HG03095 (cell line): ENCODE results near the gene HDAC11.
A peak's percentile ranks its signal among the peaks of the same experiment; 100 is the strongest.
"Not testable (repeated sequence)": the region's sequence is repeated elsewhere in the genome, so short reads cannot be mapped to it uniquely, and the experiment has no call there.

Source experiments
- ATAC-seq: cut with Tn5 transposase; IDR thresholded peaks from one replicate; pipeline ENCODE4 v1.9.1; 2021; ENCODE audit warnings: moderate library complexity; ENCODE audit not compliant: unreplicated experiment

HDAC11 gene, protein sequence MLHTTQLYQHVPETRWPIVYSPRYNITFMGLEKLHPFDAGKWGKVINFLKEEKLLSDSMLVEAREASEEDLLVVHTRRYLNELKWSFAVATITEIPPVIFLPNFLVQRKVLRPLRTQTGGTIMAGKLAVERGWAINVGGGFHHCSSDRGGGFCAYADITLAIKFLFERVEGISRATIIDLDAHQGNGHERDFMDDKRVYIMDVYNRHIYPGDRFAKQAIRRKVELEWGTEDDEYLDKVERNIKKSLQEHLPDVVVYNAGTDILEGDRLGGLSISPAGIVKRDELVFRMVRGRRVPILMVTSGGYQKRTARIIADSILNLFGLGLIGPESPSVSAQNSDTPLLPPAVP

DNA sequence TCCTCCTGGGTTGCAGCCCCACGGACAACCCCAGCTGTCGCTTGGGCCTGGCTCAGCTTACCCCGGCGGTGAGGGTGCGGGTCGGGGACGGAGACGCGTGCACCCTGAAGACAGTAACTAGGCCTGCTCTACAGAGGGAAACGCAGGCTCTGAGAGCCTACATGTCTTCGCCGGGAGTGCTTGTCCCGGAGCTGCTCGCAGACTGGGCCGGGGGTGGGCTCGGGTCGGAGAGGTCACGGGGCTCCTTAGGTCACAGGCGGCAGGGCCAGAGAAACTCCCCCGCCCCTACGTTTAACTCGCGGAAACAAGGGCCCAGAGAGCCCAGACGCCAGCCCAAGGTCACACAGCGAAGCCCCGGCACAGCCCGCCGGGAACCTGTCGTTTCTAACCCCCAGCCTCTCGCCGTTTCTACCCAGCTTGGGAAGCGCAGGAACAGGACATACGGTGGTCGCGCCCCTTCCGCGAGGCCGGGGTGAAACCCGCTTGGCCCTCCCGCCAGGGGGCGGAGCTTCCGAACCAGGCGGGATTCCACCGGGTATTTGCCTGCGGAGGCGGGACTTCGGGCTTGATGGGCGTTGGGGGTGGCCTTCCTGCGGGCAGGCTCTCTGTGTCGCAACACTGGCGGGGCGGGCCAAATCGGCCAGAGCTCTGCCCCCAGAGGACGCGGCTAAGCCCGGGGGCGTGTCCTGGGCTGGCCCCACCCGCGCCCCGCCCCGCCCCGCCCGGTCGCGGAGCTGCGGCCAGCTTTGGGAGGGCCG lies at the start of gene HDAC11:
TSS of gene HDAC11 (plus strand) at position 725 of the 758 bp plus-strand sequence. CDS start 42 bp downstream, outside the sequence.
- ATAC-seq = peak; percentile 98

DNA sequence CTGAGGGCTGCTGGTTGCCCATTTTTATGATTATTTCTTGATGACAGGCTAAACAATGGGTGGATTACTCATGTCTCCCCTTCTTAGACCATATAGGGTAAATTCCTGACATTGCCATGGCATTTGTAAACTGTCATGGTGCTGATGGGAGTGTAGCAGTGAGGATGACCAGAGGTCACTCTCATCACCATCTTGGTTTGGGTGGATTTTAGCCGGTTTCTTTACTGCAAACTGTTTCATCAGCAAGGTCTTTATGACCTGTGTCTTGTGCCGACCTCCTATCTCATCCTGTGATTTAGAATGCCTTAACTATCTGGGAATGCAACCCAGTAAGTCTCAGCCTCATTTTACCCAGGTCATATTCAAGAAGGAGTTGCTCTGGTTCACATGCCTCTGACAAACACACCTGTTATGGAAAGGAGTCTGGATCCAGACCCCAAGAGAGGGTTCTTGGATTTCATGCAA lies 49.7 kb upstream of the HDAC11 start:
- ATAC-seq = not testable (repeated sequence)

- ATAC-seq = no peak
Observed at GRCh38 chr3:13432093-13432492, 48.0 kb upstream of the HDAC11 start.

DNA sequence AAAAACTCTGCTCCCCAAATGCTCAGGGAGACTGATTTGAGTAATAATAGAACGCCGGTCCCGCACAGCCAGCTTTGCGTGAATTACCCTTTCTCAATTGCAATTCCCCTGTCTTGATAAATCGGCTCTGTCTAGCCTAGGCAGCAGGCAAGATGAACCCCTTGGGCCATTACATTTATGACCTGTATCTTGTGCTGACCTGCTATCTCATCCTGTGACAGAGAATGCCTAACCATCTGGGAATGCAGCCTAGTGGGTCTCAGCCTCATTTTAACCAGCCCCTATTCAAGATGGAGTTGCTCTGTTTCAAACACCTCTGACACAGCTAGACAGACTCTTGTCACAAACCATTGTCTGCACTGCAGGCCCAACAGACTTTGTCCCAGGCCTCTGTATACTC lies 46.2 kb upstream of the HDAC11 start:
- no peak for ATAC-seq

DNA sequence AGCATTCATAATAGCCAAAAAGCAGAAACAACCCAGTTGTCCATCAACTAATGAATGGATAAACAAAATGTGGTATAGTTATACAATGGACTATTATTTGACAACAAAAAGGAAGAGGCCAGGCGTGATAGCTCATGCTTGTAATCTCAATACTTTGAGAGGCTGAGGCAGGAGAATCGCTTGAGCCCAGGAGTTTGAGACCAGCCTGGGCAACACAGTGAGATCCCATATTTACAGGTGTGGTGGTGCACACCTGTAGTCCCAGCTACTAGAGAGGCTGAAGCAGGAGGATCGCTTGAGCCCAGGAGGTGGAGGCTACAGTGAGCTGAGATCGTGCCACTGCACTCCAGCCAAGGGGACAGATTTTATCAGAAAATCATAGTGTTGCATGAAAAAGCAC lies 43.9 kb upstream of the HDAC11 start:
- not testable (repeated sequence) for ATAC-seq

DNA sequence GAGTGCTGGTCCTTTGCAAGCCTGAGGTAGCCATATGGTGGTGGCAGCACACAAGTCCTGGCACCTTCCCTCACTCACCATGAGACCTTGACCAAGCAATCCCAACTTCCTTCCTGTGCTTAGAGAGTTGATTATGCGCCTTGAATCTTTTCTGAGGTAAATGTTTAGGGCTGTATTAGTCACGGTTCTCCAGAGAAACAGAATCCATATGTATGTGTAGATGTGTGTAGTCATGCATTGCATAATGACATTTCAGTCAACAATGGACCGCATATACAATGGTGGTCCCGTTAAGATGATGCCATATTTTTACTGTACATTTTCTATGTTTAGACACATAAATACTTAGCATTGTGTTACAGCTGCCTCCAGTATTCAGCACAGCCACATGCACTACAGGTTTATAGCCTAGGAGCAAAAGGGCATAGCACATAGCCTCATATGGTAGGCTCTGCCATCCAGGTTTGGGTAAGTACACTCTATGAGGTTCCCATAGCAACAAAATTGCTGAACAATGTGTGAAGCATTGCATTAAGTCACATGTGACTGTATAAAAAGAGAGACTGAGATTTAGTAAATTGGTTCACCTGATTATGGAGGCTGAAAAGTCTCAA lies 39.8 kb upstream of the HDAC11 start:
- no peak for ATAC-seq

DNA sequence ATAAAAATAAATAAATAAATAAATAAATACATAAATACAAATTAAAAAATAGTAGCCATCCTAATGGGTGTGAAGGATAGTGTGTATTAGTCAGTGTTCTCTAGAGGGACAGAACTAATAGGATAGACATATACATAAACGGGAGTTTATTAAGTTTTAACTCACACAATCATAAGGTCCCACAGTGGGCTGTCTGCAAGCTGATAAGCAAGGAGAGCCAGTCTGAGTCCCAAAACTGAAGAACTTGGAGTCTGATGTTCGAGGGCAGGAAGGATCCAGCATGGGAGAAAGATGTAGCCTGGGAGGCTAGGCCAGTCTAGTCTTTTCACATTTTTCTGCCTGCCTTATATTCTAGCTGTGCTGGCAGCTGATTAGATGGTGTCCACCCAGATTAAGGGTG lies 37.2 kb upstream of the HDAC11 start:
- ATAC-seq = not testable (repeated sequence)

DNA sequence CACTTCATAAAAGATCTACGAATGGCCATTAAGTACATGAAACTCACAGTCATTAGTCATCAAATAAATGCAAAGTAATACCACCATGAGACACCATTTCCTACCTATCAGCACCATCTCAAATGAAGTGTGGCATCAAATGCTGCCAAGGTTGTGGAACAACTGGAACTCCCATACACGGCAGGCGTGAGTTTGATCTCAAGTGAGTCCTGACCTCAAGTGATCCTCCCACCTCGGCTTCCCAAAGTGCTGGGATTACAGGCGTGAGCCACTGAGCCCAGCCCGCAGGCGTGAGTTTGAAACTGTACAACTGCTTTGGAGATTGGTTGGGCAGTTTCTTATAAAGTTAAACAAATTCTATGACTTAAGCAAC lies 28.8 kb upstream of the HDAC11 start:
- ATAC-seq = no peak

- peak; percentile 29 for ATAC-seq
Observed at GRCh38 chr3:13452490-13453335, 27.4 kb upstream of the HDAC11 start.

DNA sequence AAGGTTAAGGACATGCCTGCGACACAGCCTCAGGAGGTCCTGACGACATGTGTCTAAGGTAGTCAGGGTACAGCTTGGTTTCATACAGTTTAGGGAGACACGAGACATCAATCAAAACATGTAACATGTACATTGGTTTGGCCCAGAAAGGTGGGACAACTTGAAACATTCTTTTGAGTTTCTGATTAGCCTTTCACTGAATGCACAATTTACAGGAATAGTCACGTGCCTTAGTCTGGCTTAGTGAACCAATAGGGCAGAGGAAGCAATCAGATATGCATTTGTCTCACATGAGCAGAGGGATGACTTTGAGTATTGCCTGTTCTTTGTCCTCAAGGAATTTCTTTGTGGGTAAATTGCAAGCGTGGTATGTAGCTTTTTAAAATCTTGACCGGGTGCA lies 24.5 kb upstream of the HDAC11 start:
- no peak for ATAC-seq

GRCh38 chr3:13457593-13457992 lies 22.5 kb upstream of the HDAC11 start:
- ATAC-seq = no peak

DNA sequence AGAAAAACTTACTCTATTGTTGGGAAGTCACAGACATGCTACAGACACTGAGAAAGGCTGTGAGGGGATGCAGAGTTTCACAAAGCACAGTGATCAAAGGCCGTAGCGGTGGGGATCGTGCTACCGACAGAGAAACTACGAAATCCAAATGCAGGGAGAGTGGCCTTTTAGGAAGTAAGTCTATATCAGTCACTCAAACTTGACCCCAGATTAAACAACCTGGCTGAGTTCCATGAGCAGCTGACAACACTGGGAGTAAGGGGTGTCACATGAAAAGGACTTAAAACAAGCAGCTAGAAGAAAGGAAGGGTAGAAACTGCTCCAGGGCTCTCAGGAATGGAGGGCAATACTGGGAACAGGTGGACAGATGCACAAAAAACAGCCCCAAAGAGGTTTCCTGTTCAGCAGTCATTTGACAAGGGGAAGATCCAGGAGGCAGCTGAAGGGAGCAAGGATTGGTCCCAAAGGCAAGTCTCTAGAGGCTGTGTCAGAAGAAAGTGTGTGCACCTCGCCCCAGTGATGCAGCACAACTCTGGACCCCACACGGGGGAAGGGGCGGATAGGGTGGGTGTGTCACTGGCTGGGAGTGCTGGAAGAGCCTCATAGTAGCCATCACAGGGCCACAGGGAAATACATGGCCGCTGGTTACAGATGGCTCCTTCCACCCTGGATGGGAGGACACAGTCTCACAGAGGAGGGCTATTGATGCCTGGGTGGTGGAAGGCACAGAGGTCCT lies 20.3 kb upstream of the HDAC11 start:
- no peak for ATAC-seq

DNA sequence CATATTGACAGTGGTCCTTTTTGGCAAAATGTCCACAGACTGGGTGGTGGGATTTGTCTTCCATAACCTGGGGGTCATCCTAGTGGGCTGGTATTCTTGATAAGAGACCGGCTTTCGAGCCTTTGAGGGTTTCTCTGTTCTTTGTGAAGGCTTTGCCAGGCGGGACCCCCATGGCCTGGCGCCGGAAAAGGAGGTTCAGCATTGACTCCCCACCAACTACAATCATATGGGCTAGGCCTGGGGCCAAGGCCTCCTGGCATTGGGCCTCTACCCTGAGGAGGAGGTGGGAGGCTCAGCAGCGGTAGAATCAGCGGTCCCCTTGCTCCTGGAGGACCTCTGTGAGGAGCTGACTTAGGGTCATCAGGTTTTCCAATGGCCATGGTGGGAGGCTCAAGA lies 19.8 kb upstream of the HDAC11 start:
- no peak for ATAC-seq

DNA sequence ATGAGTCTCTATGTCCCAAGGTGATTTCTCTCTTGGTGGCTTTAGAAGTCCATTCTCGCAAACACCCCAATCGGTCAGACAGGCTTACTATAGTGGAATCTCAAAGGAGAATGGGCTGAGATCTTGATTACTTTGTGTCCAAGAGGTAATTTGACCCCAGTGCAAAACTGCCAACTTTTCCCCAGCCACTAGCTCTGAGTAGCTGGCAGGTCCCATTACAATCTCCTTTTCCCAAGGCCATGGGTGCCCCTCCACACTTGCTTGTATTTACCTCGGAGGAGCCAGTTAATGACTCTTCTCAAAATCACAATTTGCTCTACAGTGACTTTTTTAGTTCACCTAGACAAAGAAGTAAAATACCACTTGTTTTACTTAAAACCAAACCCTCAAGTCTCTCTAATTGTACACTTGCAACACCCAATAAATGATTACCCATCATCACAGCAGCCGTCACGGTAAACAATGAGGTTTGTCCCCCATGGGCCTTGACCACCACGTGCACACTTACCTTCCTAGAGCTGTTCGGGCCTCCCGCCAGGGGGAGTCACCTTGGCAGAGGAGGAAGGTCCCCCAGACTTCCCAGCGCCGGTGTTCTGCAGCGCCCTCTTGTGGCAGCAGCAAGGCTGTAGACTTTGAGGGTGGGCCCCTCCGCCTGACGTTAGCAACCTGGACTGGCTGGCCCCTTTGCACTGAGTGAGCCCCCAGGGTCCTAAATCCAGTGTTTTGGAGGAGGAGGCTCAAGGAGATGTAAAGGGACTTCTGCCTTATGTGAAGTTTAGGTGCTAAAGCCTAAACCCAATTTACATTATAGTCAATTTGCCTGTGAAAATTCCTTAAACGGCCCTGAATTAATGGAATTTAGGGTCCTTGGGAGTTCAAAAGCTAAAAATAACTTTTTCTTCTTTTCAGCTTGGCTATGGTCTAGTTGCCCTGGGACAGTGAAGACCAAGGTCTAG lies 18.7 kb upstream of the HDAC11 start:
- peak; percentile 72 for ATAC-seq

DNA sequence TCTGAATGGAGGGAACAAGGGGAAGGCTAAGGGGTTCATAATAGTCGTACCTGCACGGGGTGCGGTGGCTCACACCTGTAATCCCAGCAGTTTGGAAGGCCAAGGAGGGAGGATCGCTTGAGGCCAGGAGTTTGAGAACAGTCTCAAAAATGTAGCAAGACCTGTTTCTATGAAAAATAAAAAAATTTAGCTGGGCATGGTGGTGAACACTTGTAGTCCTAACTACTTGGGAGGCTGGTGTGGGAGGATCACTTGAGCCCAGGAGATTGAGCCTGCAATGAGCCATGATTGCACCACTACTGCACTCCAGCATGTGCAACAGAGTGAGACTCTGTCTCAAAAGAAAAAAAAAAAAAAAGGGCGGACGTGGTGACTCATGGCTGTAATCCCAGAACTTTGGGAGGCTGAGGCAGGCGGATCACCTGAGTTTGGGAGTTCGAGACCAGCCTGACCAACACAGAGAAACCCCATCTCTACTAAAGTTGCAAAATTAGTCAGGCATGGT lies 17.9 kb upstream of the HDAC11 start:
- no peak for ATAC-seq

DNA sequence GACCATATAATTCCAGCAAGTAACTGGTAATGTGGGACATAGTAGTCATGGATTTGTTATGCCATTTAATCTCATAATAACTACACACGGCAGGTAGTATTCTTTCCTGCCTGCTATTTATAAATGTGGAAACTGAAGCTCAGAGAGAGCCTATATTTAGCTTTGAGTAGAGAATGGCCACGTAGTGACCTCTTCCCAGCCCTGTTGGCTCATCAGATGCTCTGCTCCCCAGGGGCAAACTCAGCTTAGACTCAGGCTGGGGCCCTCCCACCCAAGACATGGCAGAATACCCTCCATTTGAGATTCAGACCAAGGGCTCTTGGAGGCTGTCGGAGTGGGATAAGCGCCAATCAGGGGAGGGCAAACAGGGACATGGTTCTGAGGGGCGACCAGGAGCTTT lies 17.3 kb upstream of the HDAC11 start:
- ATAC-seq = no peak

GRCh38 chr3:13463618-13464400 lies 16.3 kb upstream of the HDAC11 start:
- no peak for ATAC-seq

DNA sequence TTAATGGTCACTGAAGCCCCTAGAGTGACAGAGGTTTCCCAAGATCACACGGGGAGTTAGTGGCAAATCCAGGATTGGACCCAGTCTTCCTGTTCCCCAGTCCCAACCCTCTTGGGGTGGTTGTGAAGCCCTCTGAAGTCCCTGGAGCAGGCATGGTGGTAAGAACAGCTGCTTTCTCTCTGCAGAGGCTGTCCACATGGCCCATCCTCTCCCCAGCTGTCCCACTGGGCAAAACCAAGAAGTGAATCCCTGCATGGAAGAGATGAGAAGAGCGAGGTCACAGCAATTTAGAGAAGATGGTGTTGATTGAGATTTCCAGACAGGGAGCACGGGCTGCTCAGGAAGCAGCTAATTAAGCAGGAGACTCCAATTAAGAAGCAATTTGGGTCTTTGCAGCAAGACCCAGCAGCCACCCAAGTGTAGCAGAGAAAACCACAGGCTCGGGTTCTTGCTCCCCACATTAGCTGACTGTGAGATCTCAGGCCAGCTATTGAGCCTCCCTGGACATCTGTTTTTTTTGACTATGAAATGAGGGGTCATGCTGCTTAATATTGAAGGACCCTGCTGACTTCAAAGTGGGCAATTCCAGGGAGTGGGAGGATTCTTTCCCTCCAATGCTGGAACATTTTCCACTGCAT lies 14.8 kb upstream of the HDAC11 start:
- no peak for ATAC-seq
